Tibial artery (tissue), 4 donors: ENCODE results near the gene ERF.

Source experiments
- DNase-seq, 2 donors: peaks; one replicate each; pipeline ENCODE4 v3.0.0-alpha.2; 2019
- H3K27ac ChIP-seq, 2 donors: fragments of 200-600 bp; sonication (generic) in 1 of 2; 1 replicate in 1 of 2; 2 replicates in 1 of 2; pipeline ENCODE4 v1.5.1; 2018 to 2019; ENCODE audit warnings: mild to moderate bottlenecking in 1 of 2
- H3K27me3 ChIP-seq, 2 donors: fragments of 200-600 bp; sonication (generic) in 1 of 2; one replicate each; pipeline versions ENCODE4 v1.5.1 to v1.6.0; 2016 to 2019
- H3K36me3 ChIP-seq, 3 donors: fragments of 200-600 bp; sonication (generic) in 2 of 3; one replicate each; pipeline ENCODE4 v1.5.1; 2016 to 2019; ENCODE audit warnings: mild to moderate bottlenecking in 2 of 3
- H3K4me1 ChIP-seq, 4 donors: fragments of 200-600 bp; sonication (generic) in 2 of 4; 1 replicate in 3 of 4; 2 replicates in 1 of 4; pipeline ENCODE4 v1.5.1; 2016 to 2019
- H3K4me3 ChIP-seq, 2 donors: fragments of 200-600 bp; sonication (generic) in 1 of 2; 1 replicate in 1 of 2; 2 replicates in 1 of 2; pipeline ENCODE4 v1.5.1; 2018 to 2019; ENCODE audit warnings: mild to moderate bottlenecking in 2 of 2
- H3K9me3 ChIP-seq, 3 donors: fragments of 200-600 bp; sonication (generic) in 1 of 3; one replicate each; pipeline ENCODE4 v1.5.1; 2016 to 2019
- intact Hi-C: fragments of 100-400 bp; cut with DNase I; formaldehyde crosslinking; loops from one replicate; pipeline ENCODE4 v1.15.0; 2023; ENCODE audit warnings: low total_unique reads
- TF ChIP-seq, protein P1 (sequence below), 2 experiments: fragments of 200-600 bp in 1 of 2; fragments of 450-650 bp in 1 of 2; IDR thresholded peaks; one replicate each; pipeline ENCODE4 v1.5.1; 2017 to 2019; ENCODE audit warnings: antibody characterized with exemption in 2 of 2, mild to moderate bottlenecking in 1 of 2, moderate library complexity in 1 of 2

The ERF gene

GRCh38 chr19:42235181-42235580, 19.7 kb downstream of the ERF start:
- Histone ChIP-seq H3K36me3 (peaks cover 55 to 89% (median 67%) of the 10 kb centered on the region in 3 donors), H3K27ac (no peak overlapping the region), H3K9me3 (no peaks in the 10 kb centered on the region), H3K27me3 (no peaks in the 10 kb centered on the region), H3K4me1 (peaks cover 0 to 9% (median 3%) of the 10 kb centered on the region in 4 donors), H3K4me3 (no peak overlapping the region)
- DNase-seq = no peak
- TF ChIP-seq, protein P1, sequence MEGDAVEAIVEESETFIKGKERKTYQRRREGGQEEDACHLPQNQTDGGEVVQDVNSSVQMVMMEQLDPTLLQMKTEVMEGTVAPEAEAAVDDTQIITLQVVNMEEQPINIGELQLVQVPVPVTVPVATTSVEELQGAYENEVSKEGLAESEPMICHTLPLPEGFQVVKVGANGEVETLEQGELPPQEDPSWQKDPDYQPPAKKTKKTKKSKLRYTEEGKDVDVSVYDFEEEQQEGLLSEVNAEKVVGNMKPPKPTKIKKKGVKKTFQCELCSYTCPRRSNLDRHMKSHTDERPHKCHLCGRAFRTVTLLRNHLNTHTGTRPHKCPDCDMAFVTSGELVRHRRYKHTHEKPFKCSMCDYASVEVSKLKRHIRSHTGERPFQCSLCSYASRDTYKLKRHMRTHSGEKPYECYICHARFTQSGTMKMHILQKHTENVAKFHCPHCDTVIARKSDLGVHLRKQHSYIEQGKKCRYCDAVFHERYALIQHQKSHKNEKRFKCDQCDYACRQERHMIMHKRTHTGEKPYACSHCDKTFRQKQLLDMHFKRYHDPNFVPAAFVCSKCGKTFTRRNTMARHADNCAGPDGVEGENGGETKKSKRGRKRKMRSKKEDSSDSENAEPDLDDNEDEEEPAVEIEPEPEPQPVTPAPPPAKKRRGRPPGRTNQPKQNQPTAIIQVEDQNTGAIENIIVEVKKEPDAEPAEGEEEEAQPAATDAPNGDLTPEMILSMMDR (IDR thresholded peaks at IDR 0.05) = no peak
- intact Hi-C loops = no loop called here

- Histone ChIP-seq H3K27ac (no peak overlapping the region), H3K4me3 (no peak overlapping the region), H3K4me1 (peaks cover 0 to under 1% (median 0%) of the 10 kb centered on the region in 4 donors), H3K9me3 (no peaks in the 10 kb centered on the region), H3K27me3 (no peaks in the 10 kb centered on the region), H3K36me3 (peaks cover 56 to 89% (median 75%) of the 10 kb centered on the region in 3 donors)
- intact Hi-C loops = no loop called here
- TF ChIP-seq, protein P1 (IDR thresholded peaks at IDR 0.05) = no peak
- DNase-seq = no peak
These were observed 20.6 kb downstream of the ERF start for GRCh38 chr19:42234364-42234763.

DNA sequence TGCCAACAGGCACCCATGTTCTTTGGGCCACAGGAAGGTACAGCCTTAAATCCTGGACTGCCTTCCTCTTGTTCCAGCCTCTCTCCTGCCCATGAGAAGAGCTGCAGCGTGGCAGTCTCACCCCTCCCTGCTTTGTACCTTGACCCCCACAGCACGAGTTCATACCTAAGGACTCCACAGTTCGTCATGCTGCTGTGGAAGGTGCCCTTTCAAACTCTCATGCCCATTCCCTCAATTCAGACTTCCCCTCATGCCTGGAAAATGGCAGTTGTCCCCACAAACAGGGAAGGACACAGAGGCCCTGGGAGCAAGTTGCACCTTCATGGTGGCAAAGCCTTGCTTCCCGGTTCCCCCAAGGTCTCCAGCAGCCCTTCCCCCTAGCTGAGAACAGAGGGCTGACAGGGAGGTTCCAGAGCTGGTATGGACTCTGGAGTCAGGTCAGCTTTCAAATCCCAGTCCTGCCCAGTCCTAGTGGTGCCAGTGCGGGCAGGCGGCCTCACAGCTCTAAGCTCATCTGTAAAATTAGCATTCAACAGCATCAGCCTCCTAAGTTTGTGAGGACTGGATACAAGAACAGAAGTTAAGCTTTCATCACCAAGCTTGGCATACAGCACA, 21.1 kb downstream of the ERF start:
- no peaks in the 10 kb centered on the region for H3K4me1 ChIP-seq
- peaks cover 56 to 89% (median 81%) of the 10 kb centered on the region in 3 donors for H3K36me3 ChIP-seq
- H3K4me3 ChIP-seq = no peak overlapping the region
- intact Hi-C loops = no loop called here
- H3K27me3 ChIP-seq = no peaks in the 10 kb centered on the region
- no peak for DNase-seq
- H3K27ac ChIP-seq = no peak overlapping the region
- no peaks in the 10 kb centered on the region for H3K9me3 ChIP-seq
- TF ChIP-seq, protein P1 (IDR thresholded peaks at IDR 0.05) = no peak

GRCh38 chr19:42233106-42233505, 21.8 kb downstream of the ERF start:
- no peak for DNase-seq
- H3K4me3 ChIP-seq = no peak overlapping the region
- intact Hi-C loops = no loop called here
- peaks cover 56 to 91% (median 87%) of the 10 kb centered on the region in 3 donors for H3K36me3 ChIP-seq
- no peaks in the 10 kb centered on the region for H3K9me3 ChIP-seq
- TF ChIP-seq, protein P1 (IDR thresholded peaks at IDR 0.05) = no peak
- no peaks in the 10 kb centered on the region for H3K27me3 ChIP-seq
- H3K27ac ChIP-seq = no peak overlapping the region
- no peaks in the 10 kb centered on the region for H3K4me1 ChIP-seq

GRCh38 chr19:42232435-42232834, 22.5 kb downstream of the ERF start:
- Histone ChIP-seq H3K4me1 (no peaks in the 10 kb centered on the region), H3K36me3 (peaks cover 59 to 98% (median 92%) of the 10 kb centered on the region in 3 donors), H3K27me3 (no peaks in the 10 kb centered on the region), H3K4me3 (no peak overlapping the region), H3K9me3 (no peaks in the 10 kb centered on the region), H3K27ac (no peak overlapping the region)
- no peak for DNase-seq
- TF ChIP-seq, protein P1 (IDR thresholded peaks at IDR 0.05) = no peak
- intact Hi-C loops = no loop called here
